GM10248 (cell line): ENCODE results near the gene RAB29.

ENCODE experiments used
- CTCF ChIA-PET: fragments of 300-600 bp; sonication (Branson Sonifier 250); formaldehyde crosslinking; extraction: SDS; loops from one replicate; lab custom pipeline; 2021; ENCODE audit warnings: antibody characterized with exemption; lab: Yijun Ruan, JAX
- POLR2A ChIA-PET: fragments of 350-650 bp; sonication (Branson Sonifier 250); formaldehyde crosslinking; extraction: SDS; loops from one replicate; lab custom pipeline; 2020; ENCODE audit warnings: antibody characterized with exemption; lab: Yijun Ruan, JAX
- DNase-seq: peaks from one replicate; pipeline ENCODE4 v3.0.0; 2012; ENCODE audit errors: extremely low spot score
- TF ChIP-seq, protein P1 (sequence below): IDR thresholded peaks from 2 replicates; pipeline ENCODE4 v1.5.1; 2012; ENCODE audit warnings: mild to moderate bottlenecking, low read depth; ENCODE audit errors: extremely low read depth, missing control alignments, control extremely low read depth

Gene RAB29

DNA sequence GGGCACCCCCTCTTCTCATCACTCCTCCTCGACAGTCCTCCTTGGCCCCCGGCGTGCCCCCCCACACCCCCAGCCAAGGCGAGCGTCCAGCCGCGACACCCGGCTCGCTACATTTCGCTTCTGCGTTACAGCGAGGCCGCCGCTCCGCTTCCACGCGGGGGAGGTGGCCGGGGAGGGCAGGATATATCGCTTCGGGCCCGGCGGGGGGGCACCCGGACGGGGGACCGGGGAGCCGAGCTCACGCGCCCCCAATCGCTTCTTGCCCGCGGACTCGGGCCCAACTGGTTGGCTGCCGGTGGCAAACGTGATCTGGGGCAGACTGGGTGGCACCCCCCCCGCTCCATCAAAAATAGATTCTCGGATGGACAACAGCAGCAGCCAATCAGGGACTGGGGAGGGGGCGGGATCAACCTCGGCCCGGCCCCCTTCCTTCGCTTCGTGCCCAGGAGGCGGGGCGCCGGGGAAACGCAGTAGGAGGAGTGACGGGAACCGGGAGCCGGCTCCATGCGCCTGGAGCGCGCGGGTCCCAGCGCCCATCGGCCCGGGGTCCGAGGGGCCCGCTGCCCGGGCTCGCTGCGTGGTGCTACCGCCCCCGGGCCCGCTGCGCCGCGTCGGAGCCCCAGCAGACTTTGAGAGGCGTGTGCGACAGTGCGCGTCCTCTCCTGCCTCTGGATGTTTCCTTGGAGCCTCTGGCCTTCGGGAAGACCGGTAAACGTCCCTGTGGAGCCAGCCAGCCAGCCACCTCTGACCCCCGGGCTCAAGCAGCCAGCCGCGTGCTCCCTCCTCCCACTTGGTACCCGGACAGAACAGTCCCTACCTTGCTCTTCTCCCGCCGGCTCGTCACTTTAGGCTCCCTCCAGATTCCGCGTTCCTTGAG lies 37.8 kb upstream of the RAB29 start, which contains the start of gene SLC41A1:
Gene SLC41A1 (minus strand): TSS at position 321 of the 877 bp plus-strand sequence. CDS start 2,757 bp downstream, outside the sequence.
- DNase-seq = peak; percentile 90
- POLR2A ChIA-PET = no interaction called here
- CTCF ChIA-PET = interaction anchor here (1.2 kb wide), 1 partner anchor 17 kb away, joined by 4 read pairs; no protein-coding TSS in a partner anchor
- TF ChIP-seq, protein P1, sequence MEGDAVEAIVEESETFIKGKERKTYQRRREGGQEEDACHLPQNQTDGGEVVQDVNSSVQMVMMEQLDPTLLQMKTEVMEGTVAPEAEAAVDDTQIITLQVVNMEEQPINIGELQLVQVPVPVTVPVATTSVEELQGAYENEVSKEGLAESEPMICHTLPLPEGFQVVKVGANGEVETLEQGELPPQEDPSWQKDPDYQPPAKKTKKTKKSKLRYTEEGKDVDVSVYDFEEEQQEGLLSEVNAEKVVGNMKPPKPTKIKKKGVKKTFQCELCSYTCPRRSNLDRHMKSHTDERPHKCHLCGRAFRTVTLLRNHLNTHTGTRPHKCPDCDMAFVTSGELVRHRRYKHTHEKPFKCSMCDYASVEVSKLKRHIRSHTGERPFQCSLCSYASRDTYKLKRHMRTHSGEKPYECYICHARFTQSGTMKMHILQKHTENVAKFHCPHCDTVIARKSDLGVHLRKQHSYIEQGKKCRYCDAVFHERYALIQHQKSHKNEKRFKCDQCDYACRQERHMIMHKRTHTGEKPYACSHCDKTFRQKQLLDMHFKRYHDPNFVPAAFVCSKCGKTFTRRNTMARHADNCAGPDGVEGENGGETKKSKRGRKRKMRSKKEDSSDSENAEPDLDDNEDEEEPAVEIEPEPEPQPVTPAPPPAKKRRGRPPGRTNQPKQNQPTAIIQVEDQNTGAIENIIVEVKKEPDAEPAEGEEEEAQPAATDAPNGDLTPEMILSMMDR = no peak

DNA sequence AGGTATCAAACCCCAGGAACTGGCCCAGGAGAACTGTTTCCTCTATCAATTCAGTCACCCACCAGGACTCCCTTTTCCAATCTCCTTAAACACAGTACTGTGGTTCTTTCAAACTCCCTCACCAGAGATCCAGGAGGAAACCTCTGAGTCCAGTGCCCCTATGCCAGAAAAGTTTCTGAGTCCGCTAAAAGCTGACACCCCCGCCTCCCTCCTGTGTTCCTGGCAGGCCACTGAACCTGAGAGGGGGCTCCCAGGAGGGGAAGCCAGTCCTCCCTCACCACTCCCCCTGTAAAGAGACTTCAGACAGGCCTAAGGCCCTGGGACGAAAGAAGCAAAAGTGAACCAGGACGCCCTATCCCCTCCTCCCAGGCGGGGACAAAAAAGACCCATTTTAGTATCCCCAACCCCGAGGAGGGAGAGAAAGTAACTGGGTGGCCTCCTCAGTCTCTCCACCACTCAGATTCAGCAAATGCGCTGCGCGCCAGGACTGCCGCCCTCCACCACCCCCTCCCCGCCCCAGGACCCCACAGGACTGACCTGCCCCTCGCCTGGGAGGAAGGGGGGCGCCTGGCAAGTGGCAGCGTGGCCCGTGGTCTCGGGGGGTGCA lies 37.1 kb upstream of the RAB29 start:
- ChIA-PET CTCF (interaction anchor here (1.2 to 2.0 kb wide), 3 partner anchors 16 to 165 kb away, joined by 4 to 7 read pairs (median 5); no protein-coding TSS in a partner anchor), POLR2A (no interaction called here)
- TF ChIP-seq, protein P1 = no peak
- DNase-seq = no peak

DNA sequence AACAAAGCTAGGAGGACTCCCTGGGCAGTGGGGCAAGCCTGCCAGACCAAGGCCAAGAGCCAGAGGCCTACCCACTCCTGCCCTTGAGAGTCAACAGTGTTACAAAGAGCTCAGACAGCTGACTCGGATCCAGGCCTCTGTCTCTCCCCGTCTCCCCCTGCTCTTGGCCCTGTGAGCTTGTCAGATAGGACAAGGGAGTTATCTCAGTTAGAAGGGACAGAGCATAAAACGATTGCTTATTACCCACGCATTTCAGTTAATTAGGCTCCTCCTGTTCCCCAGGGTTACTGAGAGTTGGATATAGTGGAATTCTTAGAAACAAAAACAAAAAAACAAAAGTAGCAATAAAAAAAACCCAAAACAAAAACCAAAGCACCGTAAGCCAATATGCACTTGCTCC lies 36.4 kb upstream of the RAB29 start:
- ChIA-PET CTCF (interaction anchor here (1.2 to 2.0 kb wide), 4 partner anchors 10 to 166 kb away, joined by 3 to 7 read pairs (median 4); no protein-coding TSS in a partner anchor), POLR2A (no interaction called here)
- TF ChIP-seq, protein P1 = no peak
- DNase-seq = no peak

DNA sequence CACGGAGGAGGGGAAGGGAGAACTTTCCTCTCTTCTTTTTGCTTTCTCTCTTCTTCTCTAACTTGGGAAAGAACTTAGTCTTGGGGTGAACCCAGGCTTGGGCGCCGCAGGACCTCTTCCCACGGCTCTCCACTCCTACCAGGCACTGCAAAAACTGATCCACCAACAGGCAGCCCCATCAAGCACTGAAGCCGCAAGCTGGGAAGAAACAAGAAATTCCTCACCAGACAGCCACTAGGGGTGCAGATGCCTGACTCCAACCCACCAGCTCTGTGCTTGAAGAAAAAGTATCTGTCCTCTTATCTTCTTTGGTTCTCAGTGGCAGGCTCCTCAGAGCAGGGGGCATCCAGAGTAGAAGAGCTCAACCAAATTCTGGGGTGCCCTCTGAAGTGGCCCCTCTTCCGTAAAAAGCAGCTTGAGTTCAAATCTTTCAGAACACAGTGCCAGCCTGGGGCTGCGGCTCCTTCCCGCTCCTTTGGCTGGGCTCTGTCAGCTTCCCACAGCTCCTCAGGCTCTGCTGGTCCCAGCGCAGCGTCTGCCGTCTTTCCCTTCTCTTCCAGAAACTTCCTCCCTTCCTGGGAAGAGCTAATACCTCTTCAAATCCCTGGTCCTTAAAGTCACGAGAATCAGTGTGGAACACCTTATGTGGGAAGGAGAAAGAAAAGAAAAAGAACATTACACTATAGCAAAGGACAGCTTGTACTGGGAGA lies 35.3 kb upstream of the RAB29 start:
- no peak for DNase-seq
- POLR2A ChIA-PET = no interaction called here
- CTCF ChIA-PET = interaction anchor here (1.3 to 2.0 kb wide), 4 partner anchors 9 to 167 kb away, joined by 3 to 7 read pairs (median 4); no protein-coding TSS in a partner anchor
- TF ChIP-seq, protein P1 = no peak

DNA sequence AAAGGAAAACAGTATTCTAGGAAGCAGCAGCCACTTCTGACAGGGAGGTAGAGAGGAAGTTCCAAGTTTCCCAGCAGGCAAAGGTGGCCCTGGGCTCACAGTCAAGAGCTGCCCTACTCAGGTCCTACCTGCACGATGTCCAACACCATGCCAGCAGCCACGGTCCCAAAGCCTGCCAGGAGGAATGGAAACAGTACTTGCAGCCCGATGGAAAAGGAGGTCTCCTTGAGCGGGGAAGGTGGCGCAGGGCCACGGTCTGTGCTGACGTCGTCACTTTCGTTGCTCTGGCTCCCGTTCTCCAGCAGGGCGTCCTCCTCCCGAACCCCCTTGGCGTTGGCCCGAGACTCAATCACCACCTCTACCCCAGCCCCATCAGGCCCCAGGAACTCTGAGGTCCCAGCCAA lies 34.7 kb upstream of the RAB29 start:
- TF ChIP-seq, protein P1 = no peak
- POLR2A ChIA-PET = no interaction called here
- CTCF ChIA-PET = interaction anchor here (1.3 kb wide), 1 partner anchor 167 kb away, joined by 3 read pairs; no protein-coding TSS in a partner anchor
- DNase-seq = no peak

DNA sequence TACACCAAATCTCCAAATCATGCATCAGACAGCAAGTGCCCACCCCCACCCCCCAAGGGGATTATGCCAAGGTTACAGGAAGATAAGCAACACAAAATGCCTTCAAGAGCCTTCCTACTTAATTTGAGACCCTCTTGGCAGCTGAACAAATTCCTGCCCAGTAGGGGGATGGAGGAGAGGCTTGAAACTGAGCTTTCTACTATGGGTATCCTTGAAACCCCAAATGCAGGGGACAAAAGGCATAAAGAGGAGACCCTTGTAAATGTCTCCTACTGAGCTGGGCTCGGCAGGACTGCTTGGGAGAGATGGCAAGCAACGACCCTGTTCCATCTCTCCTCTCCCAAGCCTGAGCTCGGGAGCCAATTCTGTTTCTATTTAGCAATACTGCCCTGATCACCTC lies 34.2 kb upstream of the RAB29 start:
- ChIA-PET CTCF (interaction anchor here (1.3 to 1.7 kb wide), 2 partner anchors 168 to 297 kb away, joined by 3 read pairs; no protein-coding TSS in a partner anchor), POLR2A (no interaction called here)
- no peak for DNase-seq
- TF ChIP-seq, protein P1 = no peak
